Thoracic aorta (tissue), 2 donors: ENCODE data around the gene SSUH2. TPM values are rescaled to one million over a fixed set of nuclear protein-coding genes. Genes with fewer than 3 reads are reported as not detected.

Source experiments
- ATAC-seq: fragments of 150-250 bp; one replicate; pipeline ENCODE4 v1.8.0; 2017; ENCODE audit warnings: low read depth; ENCODE audit not compliant: insufficient number of reproducible peaks, low FRiP score
- DNase-seq: peaks from one replicate; pipeline ENCODE4 v3.0.0-alpha.2; 2020; ENCODE audit warnings: low spot score
- H3K27ac ChIP-seq, 2 donors: fragments of 200-600 bp; sonication (generic); 1 replicate in 1 of 2; 2 replicates in 1 of 2; pipeline ENCODE4 v1.5.1; 2016; ENCODE audit warnings: mild to moderate bottlenecking in 2 of 2, moderate library complexity in 2 of 2
- H3K27me3 ChIP-seq: fragments of 200-600 bp; sonication (generic); replicated peaks from 2 replicates; pipeline ENCODE4 v1.6.0; 2016; ENCODE audit warnings: mild to moderate bottlenecking; ENCODE audit not compliant: insufficient read depth
- H3K36me3 ChIP-seq: fragments of 200-600 bp; sonication (generic); one replicate; pipeline ENCODE4 v1.5.1; 2016
- H3K4me1 ChIP-seq, 2 donors: fragments of 200-600 bp; sonication (generic); 1 replicate in 1 of 2; 2 replicates in 1 of 2; pipeline versions ENCODE4 v1.5.1 to v1.6.0; 2016; ENCODE audit warnings: low read depth in 2 of 2, mild to moderate bottlenecking in 1 of 2; ENCODE audit not compliant: control insufficient read depth in 1 of 2
- H3K4me3 ChIP-seq: fragments of 200-600 bp; sonication (generic); 2 replicates; pipeline ENCODE4 v1.5.1; 2016; ENCODE audit warnings: mild to moderate bottlenecking
- H3K9me3 ChIP-seq: fragments of 200-600 bp; sonication (generic); 2 replicates; pipeline ENCODE4 v1.5.1; 2016
- CTCF ChIP-seq: fragments of 200-600 bp; sonication (generic); IDR thresholded peaks from one replicate; pipeline ENCODE4 v1.5.1; 2019; ENCODE audit warnings: antibody characterized with exemption
- total RNA-seq, 2 donors: library from RNA; depleted of rRNA; stranded (reverse); fragments of >200 nt; gene quantifications; one replicate each; pipeline versions ENCODE4 v1.1.0 to v1.2.3, GENCODE V29; 2016

Gene SSUH2
- total RNA-seq, 2 donors from 2014 or later = 0.14 TPM; not detected in 1

DNA sequence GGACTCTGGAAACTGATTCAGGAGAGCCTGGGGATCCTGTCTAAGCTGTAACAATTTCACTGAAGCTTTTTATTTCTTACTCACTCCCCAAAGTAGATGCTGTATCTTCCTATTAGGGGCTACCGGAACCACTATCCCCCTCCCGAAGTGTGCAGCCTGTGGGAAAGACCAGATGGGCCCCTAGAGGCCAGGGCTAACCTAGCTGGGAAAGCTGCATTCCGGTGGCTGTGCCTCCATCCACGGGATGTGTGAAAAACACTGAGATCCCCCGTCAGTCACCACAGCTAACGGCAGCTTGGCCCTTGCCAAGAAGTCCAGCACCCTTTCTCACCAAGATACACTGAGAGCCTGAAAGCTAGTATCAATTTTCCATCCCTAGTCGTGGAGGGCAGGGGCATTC is 3.1 kb downstream of the SSUH2 start:
- Histone ChIP-seq H3K4me1 (no peaks in the 10 kb centered on the region), H3K27ac (no peak overlapping the region), H3K4me3 (no peak overlapping the region), H3K9me3 (no peaks in the 10 kb centered on the region), H3K36me3 (no peaks in the 10 kb centered on the region), H3K27me3 (no peaks in the 10 kb centered on the region)
- ATAC-seq (no peak), DNase-seq (no peak)
- no peak for TF ChIP-seq CTCF

- Histone ChIP-seq H3K27me3 (no peaks in the 10 kb centered on the region), H3K4me1 (no peaks in the 10 kb centered on the region), H3K27ac (no peak overlapping the region), H3K36me3 (no peaks in the 10 kb centered on the region), H3K9me3 (no peaks in the 10 kb centered on the region), H3K4me3 (no peak overlapping the region)
- ATAC-seq (no peak), DNase-seq (no peak)
- TF ChIP-seq CTCF = no peak
These were observed 4.4 kb downstream of the SSUH2 start for GRCh38 chr3:8640223-8640622.

GRCh38 chr3:8639659-8640000 is 5.0 kb downstream of the SSUH2 start:
- Histone ChIP-seq H3K27me3 (no peaks in the 10 kb centered on the region), H3K4me3 (no peak overlapping the region), H3K9me3 (no peaks in the 10 kb centered on the region), H3K4me1 (no peaks in the 10 kb centered on the region), H3K27ac (no peak overlapping the region), H3K36me3 (no peaks in the 10 kb centered on the region)
- no peak for TF ChIP-seq CTCF
- no peak for DNase-seq
- ATAC-seq = no peak

DNA sequence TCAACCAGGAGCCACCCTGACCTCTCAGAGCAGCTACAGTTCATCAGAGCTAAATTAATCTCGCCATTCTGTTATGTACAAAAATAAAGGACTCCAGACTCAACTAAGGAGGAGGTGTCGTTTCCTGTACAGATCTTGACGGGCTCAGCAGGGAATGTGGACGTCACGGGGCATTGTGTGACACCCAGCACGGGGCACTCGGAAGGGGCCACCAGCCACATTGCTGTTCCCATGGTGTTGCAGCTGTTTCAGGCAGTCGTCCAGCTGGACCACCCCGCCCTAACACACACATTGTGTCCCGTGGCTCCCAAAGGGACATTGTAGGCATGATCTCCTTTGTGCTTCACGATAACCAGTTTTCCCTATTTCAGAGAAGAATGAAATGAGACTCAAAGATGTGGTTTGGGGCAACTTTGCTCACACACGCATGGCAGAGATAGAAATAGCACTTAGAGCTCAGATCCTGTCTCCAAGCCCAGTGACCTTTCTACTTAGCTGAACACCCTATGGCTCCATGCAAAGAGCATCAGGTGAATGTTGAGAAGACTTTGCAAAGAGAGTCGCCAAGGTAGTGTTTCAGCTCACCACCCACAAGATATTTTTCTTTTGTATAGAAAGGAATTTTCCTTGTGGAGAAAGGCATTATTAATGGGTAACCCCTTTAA is 5.5 kb downstream of the SSUH2 start:
- Histone ChIP-seq H3K9me3 (no peaks in the 10 kb centered on the region), H3K27me3 (no peaks in the 10 kb centered on the region), H3K4me3 (no peak overlapping the region), H3K36me3 (no peaks in the 10 kb centered on the region), H3K27ac (no peak overlapping the region), H3K4me1 (no peaks in the 10 kb centered on the region)
- TF ChIP-seq CTCF = no peak
- ATAC-seq = no peak
- no peak for DNase-seq

DNA sequence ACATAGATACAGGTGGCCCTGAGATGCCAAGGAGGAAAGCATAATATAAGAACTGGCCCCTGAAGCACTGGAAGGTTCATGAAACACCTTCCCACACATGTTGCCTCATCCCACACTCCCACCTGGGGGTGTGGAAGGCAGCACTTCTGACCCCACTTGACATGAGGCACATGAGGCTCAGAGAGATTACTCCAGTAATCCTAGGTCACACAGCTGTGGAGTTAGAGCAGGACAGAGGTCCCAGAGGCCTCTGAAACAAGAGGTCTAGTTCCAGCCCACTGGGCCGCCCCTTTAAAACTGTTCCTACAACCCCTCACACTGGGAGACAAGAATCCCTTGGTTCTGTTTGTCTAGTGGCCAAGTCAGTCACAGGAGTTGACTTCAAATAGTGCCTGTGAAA is 7.2 kb downstream of the SSUH2 start:
- Histone ChIP-seq H3K4me1 (no peaks in the 10 kb centered on the region), H3K4me3 (no peak overlapping the region), H3K9me3 (no peaks in the 10 kb centered on the region), H3K27ac (no peak overlapping the region), H3K27me3 (no peaks in the 10 kb centered on the region), H3K36me3 (no peaks in the 10 kb centered on the region)
- DNase-seq (no peak), ATAC-seq (no peak)
- TF ChIP-seq CTCF = no peak
